HEK293 (cell line): ENCODE data around the gene NT5DC4.

Experiments
- RBAK ChIP-seq: fragments of 450-650 bp; formaldehyde crosslinking; IDR thresholded peaks from 2 replicates; pipeline ENCODE4 v1.5.1; 2016; ENCODE audit warnings: missing biosample characterization, missing genetic modification characterization
- ZBTB44 ChIP-seq: fragments of 450-650 bp; IDR thresholded peaks from 2 replicates; pipeline ENCODE4 v1.5.1; 2018; ENCODE audit warnings: missing biosample characterization, mild to moderate bottlenecking, missing genetic modification characterization
- ZBTB8A ChIP-seq: fragments of 450-650 bp; formaldehyde crosslinking; IDR thresholded peaks from 2 replicates; pipeline ENCODE4 v1.5.1; 2016; ENCODE audit warnings: missing biosample characterization, missing genetic modification characterization
- ZFP37 ChIP-seq: fragments of 450-650 bp; formaldehyde crosslinking; IDR thresholded peaks from 2 replicates; pipeline ENCODE4 v1.5.1; 2016; ENCODE audit warnings: missing biosample characterization, missing genetic modification characterization
- ZNF239 ChIP-seq: fragments of 450-650 bp; formaldehyde crosslinking; IDR thresholded peaks from 2 replicates; pipeline ENCODE4 v1.5.1; 2016; ENCODE audit warnings: missing biosample characterization, missing genetic modification characterization
- ZNF416 ChIP-seq: fragments of 450-650 bp; formaldehyde crosslinking; IDR thresholded peaks from 2 replicates; pipeline ENCODE4 v1.5.1; 2016; ENCODE audit warnings: missing biosample characterization, missing genetic modification characterization
- ZSCAN18 ChIP-seq: fragments of 450-650 bp; formaldehyde crosslinking; IDR thresholded peaks from 2 replicates; pipeline ENCODE4 v1.5.1; 2016; ENCODE audit warnings: missing biosample characterization, missing genetic modification characterization
- TF ChIP-seq, protein P1 (sequence below): fragments of 450-650 bp; formaldehyde crosslinking; IDR thresholded peaks from 2 replicates; pipeline ENCODE4 v1.5.1; 2016; ENCODE audit warnings: missing biosample characterization, missing genetic modification characterization

GRCh38 chr2:112705575-112705974 is 15.2 kb upstream of the NT5DC4 start:
- TF ChIP-seq, protein P1, sequence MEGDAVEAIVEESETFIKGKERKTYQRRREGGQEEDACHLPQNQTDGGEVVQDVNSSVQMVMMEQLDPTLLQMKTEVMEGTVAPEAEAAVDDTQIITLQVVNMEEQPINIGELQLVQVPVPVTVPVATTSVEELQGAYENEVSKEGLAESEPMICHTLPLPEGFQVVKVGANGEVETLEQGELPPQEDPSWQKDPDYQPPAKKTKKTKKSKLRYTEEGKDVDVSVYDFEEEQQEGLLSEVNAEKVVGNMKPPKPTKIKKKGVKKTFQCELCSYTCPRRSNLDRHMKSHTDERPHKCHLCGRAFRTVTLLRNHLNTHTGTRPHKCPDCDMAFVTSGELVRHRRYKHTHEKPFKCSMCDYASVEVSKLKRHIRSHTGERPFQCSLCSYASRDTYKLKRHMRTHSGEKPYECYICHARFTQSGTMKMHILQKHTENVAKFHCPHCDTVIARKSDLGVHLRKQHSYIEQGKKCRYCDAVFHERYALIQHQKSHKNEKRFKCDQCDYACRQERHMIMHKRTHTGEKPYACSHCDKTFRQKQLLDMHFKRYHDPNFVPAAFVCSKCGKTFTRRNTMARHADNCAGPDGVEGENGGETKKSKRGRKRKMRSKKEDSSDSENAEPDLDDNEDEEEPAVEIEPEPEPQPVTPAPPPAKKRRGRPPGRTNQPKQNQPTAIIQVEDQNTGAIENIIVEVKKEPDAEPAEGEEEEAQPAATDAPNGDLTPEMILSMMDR (tag by site-specific recombination), result no peak
- no peak for TF ChIP-seq ZSCAN18 (tag by site-specific recombination)
- TF ChIP-seq ZFP37, result no peak
- TF ChIP-seq ZNF239 (tag by site-specific recombination), result no peak
- no peak for TF ChIP-seq ZBTB8A
- TF ChIP-seq RBAK (tag by site-specific recombination), result no peak
- no peak for TF ChIP-seq ZNF416
- no peak for TF ChIP-seq ZBTB44 (tag by site-specific recombination)
